Fibroblast of skin of back (primary cell): ENCODE results near the gene RAB1B.
A peak's percentile ranks its signal among the peaks of the same experiment; 100 is the strongest.
"Not testable (repeated sequence)": the region's sequence is repeated elsewhere in the genome, so short reads cannot be mapped to it uniquely, and the experiment has no call there.

Experiments used
- DNase-seq: peaks from one replicate; pipeline ENCODE4 v3.0.0-alpha.2; 2013

The RAB1B gene

GRCh38 chr11:66310803-66311440, 42.5 kb downstream of the RAB1B start:
- DNase-seq: not testable (repeated sequence)

GRCh38 chr11:66311470-66311964, 43.1 kb downstream of the RAB1B start:
- DNase-seq: no peak

GRCh38 chr11:66311965-66312548, 43.6 kb downstream of the RAB1B start:
- DNase-seq: peak; percentile 90

- peak; percentile 99 for DNase-seq
Observed at GRCh38 chr11:66312549-66313320, 44.3 kb downstream of the RAB1B start.

GRCh38 chr11:66313321-66314185, 45.1 kb downstream of the RAB1B start:
- peak; percentile 50 for DNase-seq

- DNase-seq: no peak
Observed at GRCh38 chr11:66314186-66314501, 45.7 kb downstream of the RAB1B start.

GRCh38 chr11:66314561-66315497, 46.4 kb downstream of the RAB1B start:
- DNase-seq: no peak

GRCh38 chr11:66315498-66315885, 47.1 kb downstream of the RAB1B start:
- DNase-seq: no peak

- DNase-seq: peak; percentile 32
Observed at GRCh38 chr11:66315921-66316811, 47.7 kb downstream of the RAB1B start.

GRCh38 chr11:66316849-66317251, 48.4 kb downstream of the RAB1B start, which contains the start of gene CD248:
Gene CD248 (minus strand): TSS chr11:66317044. CDS start chr11:66317027, 17 bp downstream.
- peak; percentile 92 for DNase-seq

GRCh38 chr11:66317322-66317722, 48.9 kb downstream of the RAB1B start:
- DNase-seq: peak; percentile 82

- peak; percentile 78 for DNase-seq
Observed at GRCh38 chr11:66317723-66318599, 49.5 kb downstream of the RAB1B start.

- no peak for DNase-seq
Observed at GRCh38 chr11:66318600-66318970, 50.1 kb downstream of the RAB1B start.

- DNase-seq: not testable (repeated sequence)
Observed at GRCh38 chr11:66320289-66320688, 51.9 kb downstream of the RAB1B start.

- not testable (repeated sequence) for DNase-seq
Observed at GRCh38 chr11:66320748-66321147, 52.3 kb downstream of the RAB1B start.

GRCh38 chr11:66321606-66322005, 53.2 kb downstream of the RAB1B start:
- no peak for DNase-seq

- no peak for DNase-seq
Observed at GRCh38 chr11:66322732-66323427, 54.4 kb downstream of the RAB1B start.

- no peak for DNase-seq
Observed at GRCh38 chr11:66323684-66324083, 55.2 kb downstream of the RAB1B start.

- DNase-seq: peak; percentile 75
Observed at GRCh38 chr11:66324664-66325063, 56.2 kb downstream of the RAB1B start.
